Hepatic stellate cell (primary cell): ENCODE results near the gene SDHB.

Experiments
- DNase-seq: peaks from one replicate; pipeline ENCODE4 v3.0.0; 2011; ENCODE audit warnings: low spot score

The SDHB gene

GRCh38 chr1:16986560-16986959 is 67.3 kb downstream of the SDHB start:
- DNase-seq = no peak

GRCh38 chr1:16986113-16986512 is 67.7 kb downstream of the SDHB start:
- no peak for DNase-seq

- peak; percentile 47 for DNase-seq
Measured at GRCh38 chr1:16984717-16985116, 69.1 kb downstream of the SDHB start.

GRCh38 chr1:16983649-16984048 is 70.2 kb downstream of the SDHB start:
- no peak for DNase-seq

GRCh38 chr1:16982902-16983301 is 70.9 kb downstream of the SDHB start:
- no peak for DNase-seq

GRCh38 chr1:16981269-16981849 is 72.5 kb downstream of the SDHB start:
- DNase-seq = peak; percentile 81

- DNase-seq = no peak
Measured at GRCh38 chr1:16980473-16981268, 73.2 kb downstream of the SDHB start, which contains the start of gene MFAP2. TSS of gene MFAP2 (minus strand) at chr1:16980620. CDS start at chr1:16978273, 2,347 bp downstream.

- DNase-seq = no peak
Measured at GRCh38 chr1:16979475-16980327, 74.1 kb downstream of the SDHB start.

- no peak for DNase-seq
Measured at GRCh38 chr1:16978567-16979474, 75.0 kb downstream of the SDHB start.

GRCh38 chr1:16978139-16978538 is 75.7 kb downstream of the SDHB start:
- DNase-seq = no peak

GRCh38 chr1:16977377-16977776 is 76.5 kb downstream of the SDHB start:
- no peak for DNase-seq

- no peak for DNase-seq
Measured at GRCh38 chr1:16976966-16977365, 76.9 kb downstream of the SDHB start.

- no peak for DNase-seq
Measured at GRCh38 chr1:16975838-16976237, 78.0 kb downstream of the SDHB start.

- no peak for DNase-seq
Measured at GRCh38 chr1:16975211-16975610, 78.6 kb downstream of the SDHB start.

- no peak for DNase-seq
Measured at GRCh38 chr1:16973215-16973614, 80.6 kb downstream of the SDHB start.

- no peak for DNase-seq
Measured at GRCh38 chr1:16972189-16972895, 81.5 kb downstream of the SDHB start.

GRCh38 chr1:16971341-16972188 is 82.3 kb downstream of the SDHB start:
- DNase-seq = no peak

GRCh38 chr1:16970132-16970910 is 83.5 kb downstream of the SDHB start:
- DNase-seq = no peak

GRCh38 chr1:16969651-16970050 is 84.2 kb downstream of the SDHB start:
- no peak for DNase-seq
